A549 (cell line): ENCODE results near the gene RPS16. TPM values are rescaled to one million over a fixed set of nuclear protein-coding genes. Genes with fewer than 3 reads are reported as not detected.

ENCODE experiments used
- ATAC-seq, 2 experiments: fragments of 200-7000 bp in 1 of 2; fragments of >200 bp in 1 of 2; cut with Nextera tagmentation in 1 of 2; cut with Tn5 transposase in 1 of 2; 3 replicates each; pipeline versions ENCODE4 v1.8.0 to v1.9.1; 2018 to 2020; ENCODE audit warnings: mild to moderate bottlenecking in 1 of 2, moderate library complexity in 1 of 2
- CTCF ChIA-PET: fragments of 300-600 bp; sonication (Branson Sonifier 250); formaldehyde crosslinking; extraction: SDS; loops from one replicate; lab custom pipeline; 2021; ENCODE audit warnings: antibody characterized with exemption, inconsistent platforms; lab: Yijun Ruan, JAX
- POLR2A ChIA-PET: fragments of 350-600 bp; formaldehyde crosslinking; extraction: SDS; loops from one replicate; lab custom pipeline; 2021; ENCODE audit warnings: antibody characterized with exemption, inconsistent platforms; lab: Yijun Ruan, JAX
- DNase-seq, 2 experiments: peaks; one replicate each; pipeline versions ENCODE4 v3.0.0 to v3.0.0-alpha.2; 2011 to 2016; ENCODE audit warnings: low read depth in 1 of 2, low spot score in 1 of 2
- FAIRE-seq: peaks from 2 replicates; lab custom pipeline; 2011; peaks lifted over from hg19 to GRCh38; lab: Jason Lieb, UNC
- H3K27ac ChIP-seq, 2 experiments: fragments of >200 bp; sonication (Bioruptor Twin); formaldehyde crosslinking; 3 replicates each; pipeline ENCODE4 v1.5.1; 2016 to 2017
- H3K4me1 ChIP-seq: fragments of >200 bp; sonication (Bioruptor Twin); formaldehyde crosslinking; 3 replicates; pipeline ENCODE4 v1.6.1; 2016
- H3K4me2 ChIP-seq: fragments of >200 bp; sonication (Bioruptor Twin); formaldehyde crosslinking; 3 replicates; pipeline ENCODE4 v1.6.1; 2016
- H3K4me3 ChIP-seq: fragments of >200 bp; sonication (Bioruptor Twin); formaldehyde crosslinking; 3 replicates; pipeline ENCODE4 v1.5.1; 2016
- H3K9me3 ChIP-seq: fragments of >200 bp; sonication (Bioruptor Twin); formaldehyde crosslinking; 3 replicates; pipeline ENCODE4 v1.6.1; 2016
- ATOH8 ChIP-seq: fragments of 250-450 bp; sonication (Bioruptor Pico); IDR thresholded peaks from 2 replicates; pipeline ENCODE4 v1.5.0; 2020; ENCODE audit warnings: low read depth, mild to moderate bottlenecking, moderate library complexity
- BCL3 ChIP-seq: fragments of >200 bp; sonication (Bioruptor Twin); formaldehyde crosslinking; IDR thresholded peaks from 3 replicates; pipeline ENCODE4 v1.6.1; 2016
- BHLHE40 ChIP-seq: IDR thresholded peaks from 2 replicates; pipeline ENCODE4 v1.6.1; 2012; ENCODE audit warnings: low read depth, low read length, inconsistent platforms
- CBX2 ChIP-seq: fragments of 200-600 bp; sonication (generic); IDR thresholded peaks from 2 replicates; pipeline ENCODE4 v1.6.1; 2016; ENCODE audit warnings: low read depth, mild to moderate bottlenecking, borderline replicate concordance
- CHD4 ChIP-seq: fragments of 200-600 bp; sonication (generic); IDR thresholded peaks from 2 replicates; pipeline ENCODE4 v1.6.1; 2016; ENCODE audit warnings: antibody characterized with exemption, mild to moderate bottlenecking, borderline replicate concordance
- EHMT2 ChIP-seq: fragments of 200-600 bp; sonication (generic); IDR thresholded peaks from 2 replicates; pipeline ENCODE4 v1.6.1; 2016; ENCODE audit warnings: antibody characterized with exemption, low read depth, mild to moderate bottlenecking, moderate library complexity
- FOSB ChIP-seq: fragments of 250-450 bp; sonication (Bioruptor Pico); IDR thresholded peaks from 2 replicates; pipeline ENCODE4 v1.5.0; 2020; ENCODE audit warnings: mild to moderate bottlenecking, moderate library complexity
- FOXS1 ChIP-seq: fragments of 250-450 bp; sonication (Bioruptor Pico); IDR thresholded peaks from 2 replicates; pipeline ENCODE4 v1.5.0; 2020; ENCODE audit warnings: mild to moderate bottlenecking, moderate library complexity
- HMGXB4 ChIP-seq: fragments of 250-450 bp; sonication (Bioruptor Pico); IDR thresholded peaks from 2 replicates; pipeline ENCODE4 v1.5.0; 2021; ENCODE audit warnings: mild to moderate bottlenecking, moderate library complexity, borderline replicate concordance
- HOXA7 ChIP-seq: fragments of 250-450 bp; sonication (Bioruptor Pico); IDR thresholded peaks from 2 replicates; pipeline ENCODE4 v1.5.0; 2020; ENCODE audit warnings: mild to moderate bottlenecking, moderate library complexity
- HOXB13 ChIP-seq: fragments of 250-450 bp; sonication (Bioruptor Pico); IDR thresholded peaks from 2 replicates; pipeline ENCODE4 v1.5.0; 2020; ENCODE audit warnings: low read depth, mild to moderate bottlenecking, moderate library complexity
- JUNB ChIP-seq: fragments of >200 bp; sonication (Bioruptor Twin); formaldehyde crosslinking; IDR thresholded peaks from 2 replicates; pipeline ENCODE4 v1.6.1; 2016
- MAX ChIP-seq: IDR thresholded peaks from 2 replicates; pipeline ENCODE4 v1.6.1; 2012
- MAZ ChIP-seq: fragments of 150-350 bp; IDR thresholded peaks from 2 replicates; pipeline ENCODE4 v1.6.1; 2014; ENCODE audit warnings: antibody characterized with exemption, low read depth, low read length, borderline replicate concordance
- NFE2L2 ChIP-seq: fragments of 150-350 bp; conservative IDR thresholded peaks from 2 replicates; pipeline ENCODE4 v1.6.1; 2014; ENCODE audit warnings: low read length
- PBX3 ChIP-seq: IDR thresholded peaks from 2 replicates; pipeline ENCODE4 v1.6.1; 2012
- PHF8 ChIP-seq: fragments of 200-600 bp; sonication (generic); IDR thresholded peaks from 2 replicates; pipeline ENCODE4 v1.6.1; 2016; ENCODE audit warnings: low read depth, mild to moderate bottlenecking, antibody characterized with exemption, moderate library complexity, borderline replicate concordance
- POLR2AphosphoS2 ChIP-seq: conservative IDR thresholded peaks from 2 replicates; pipeline ENCODE4 v1.6.1; 2012; ENCODE audit warnings: low read length, improper control_type of control experiment, inconsistent platforms
- RARB ChIP-seq: fragments of 250-450 bp; sonication (Bioruptor Pico); IDR thresholded peaks from 2 replicates; pipeline ENCODE4 v1.8.0; 2021; ENCODE audit warnings: mild to moderate bottlenecking, moderate library complexity
- RCOR1 ChIP-seq: fragments of 150-350 bp; IDR thresholded peaks from 2 replicates; pipeline ENCODE4 v1.6.1; 2014; ENCODE audit warnings: antibody characterized with exemption, low read length, low read depth
- REST ChIP-seq: fragments of 200-600 bp; sonication (generic); IDR thresholded peaks from 2 replicates; pipeline ENCODE4 v1.6.1; 2016; ENCODE audit warnings: antibody characterized with exemption, mild to moderate bottlenecking, moderate library complexity
- RNF2 ChIP-seq: fragments of 200-600 bp; sonication (generic); IDR thresholded peaks from 2 replicates; pipeline ENCODE4 v1.6.1; 2016; ENCODE audit warnings: low read depth, mild to moderate bottlenecking, antibody characterized with exemption, moderate library complexity, borderline replicate concordance
- SMC3 ChIP-seq: fragments of >200 bp; sonication (Bioruptor Twin); formaldehyde crosslinking; IDR thresholded peaks from 3 replicates; pipeline ENCODE4 v1.6.1; 2018; ENCODE audit warnings: inconsistent platforms
- TFCP2L1 ChIP-seq: fragments of 250-450 bp; sonication (Bioruptor Pico); IDR thresholded peaks from 2 replicates; pipeline ENCODE4 v1.5.0; 2021; ENCODE audit warnings: mild to moderate bottlenecking
- USF2 ChIP-seq: fragments of 450-650 bp; IDR thresholded peaks from 2 replicates; pipeline ENCODE4 v1.6.1; 2014; ENCODE audit warnings: antibody characterized with exemption
- ZC3H11A ChIP-seq: fragments of 450-650 bp; IDR thresholded peaks from 2 replicates; pipeline ENCODE4 v1.6.1; 2014; ENCODE audit warnings: antibody characterized with exemption, mild to moderate bottlenecking
- ZNF302 ChIP-seq: fragments of 250-450 bp; sonication (Bioruptor Pico); IDR thresholded peaks from 2 replicates; pipeline ENCODE4 v1.9.0; 2021; ENCODE audit warnings: inconsistent platforms, mild to moderate bottlenecking, moderate library complexity
- WGBS: methylation state at CpG from one replicate; pipeline ENCODE4 v1.1.6; 2017; ENCODE audit errors: missing lambda C conversion rate; 5-methylcytosine and 5-hydroxymethylcytosine counted together
- polyA minus RNA-seq: library from RNA; depleted of rRNA, polyadenylated mRNA; stranded (reverse); fragments of >200 nt; gene quantifications from 2 replicates; pipeline ENCODE4 v1.2.3, GENCODE V29; 2011; rRNA and poly(A)+ RNA removed
- polyA plus RNA-seq, 4 experiments: library from polyadenylated mRNA; depleted of rRNA in 3 of 4; stranded (reverse); fragments of >200 nt; fragmentation: RNase III in 1 of 4; extraction: RNeasy Plus Mini Kit Qiagen cat#74134 plus additional on column Dnase treatment in 1 of 4; gene quantifications; 2 replicates in 3 of 4; 3 replicates in 1 of 4; pipeline ENCODE4 v1.2.3, GENCODE V29; 2011 to 2017

RPS16 gene
- polyA plus RNA-seq (2011; rRNA removed): 4,855 and 5,722 TPM in 2 replicates
- 15,003 and 17,959 TPM in 2 replicates for polyA plus RNA-seq (2012; cell fraction: cytosol; rRNA removed)
- 8,488 and 9,467 TPM in 2 replicates for polyA plus RNA-seq (2012; cell fraction: nucleus; rRNA removed)
- 4,280 to 4,348 TPM (median 4,297 TPM) in 3 replicates for polyA plus RNA-seq (2017; fragmentation: RNase III; extraction: RNeasy Plus Mini Kit Qiagen cat#74134 plus additional on column Dnase treatment)
- 5,249 and 5,947 TPM in 2 replicates for polyA minus RNA-seq

- FAIRE-seq (peak; percentile 98), DNase-seq (peak; percentile 95 to 100), ATAC-seq (peak; percentile 80 to 88)
- Histone ChIP-seq H3K4me2 (peak within 1 kb of the TSS; percentile 95), H3K27ac (peak within 1 kb of the TSS; percentile 90 to 95), H3K4me1 (peaks cover 71% of the 10 kb centered on the region), H3K4me3 (peak within 1 kb of the TSS; percentile 80), H3K9me3 (no peaks in the 10 kb centered on the region)
- POLR2A ChIA-PET: interaction anchor here (0.5 to 3.0 kb wide), 75 partner anchors 9 to 1317 kb away, joined by 3 to 160 read pairs (median 5); partner anchors contain the start of genes C19orf33, DYRK1B, ECH1 and EID2
- WGBS: 1% methylated on average over 61 of the region's 61 CpGs
- CTCF ChIA-PET: interaction anchor here (0.6 to 23.5 kb wide), 19 partner anchors 9 to 394 kb away, joined by 3 to 457 read pairs (median 4); partner anchors contain the start of genes EID2B, MED29, PAF1 and PLEKHG2
- TF ChIP-seq SMC3 (no peak), NFE2L2 (no peak), CHD4 (no peak), CBX2 (no peak), PHF8 (peak; percentile 97), FOXS1 (CRISPR knock-in tag) (no peak), HOXA7 (CRISPR knock-in tag) (peak; percentile 90), POLR2AphosphoS2 (no peak; the same call in 1 of the 2 replicates), MAZ (0 out of 2 replicates have a peak, but pooled peaks have one; percentile 60), PBX3 (peak; percentile 53), TFCP2L1 (CRISPR knock-in tag) (peak; percentile 93), ATOH8 (0 out of 2 replicates have a peak, but pooled peaks have one; percentile 46), RARB (CRISPR knock-in tag) (peak; percentile 88), HMGXB4 (0 out of 2 replicates have a peak, but pooled peaks have one; percentile 7), EHMT2 (no peak), BHLHE40 (no peak; the same call in 1 of the 2 replicates), ZNF302 (no peak), USF2 (no peak), MAX (peak; percentile 99), ZC3H11A (no peak), REST (peak; percentile 57; the same call in 1 of the 2 replicates), RCOR1 (no peak), HOXB13 (CRISPR knock-in tag) (no peak), FOSB (CRISPR knock-in tag) (peak; percentile 80), RNF2 (no peak), BCL3 (peak; percentile 99), JUNB (no peak)
Measured at GRCh38 chr19:39435499-39436349, at the start of gene RPS16. RPS16 (minus strand) TSS chr19:39435949; CDS start chr19:39435895, 54 bp downstream.
